PC-9 (cell line): Measurements from ENCODE around the gene CANX.
"Not testable (repeated sequence)": the region's sequence is repeated elsewhere in the genome, so short reads cannot be mapped to it uniquely, and the experiment has no call there.

ENCODE experiments used
- EZH2 ChIP-seq: fragments of 200-600 bp; sonication (generic); IDR thresholded peaks from 2 replicates; pipeline ENCODE4 v1.8.0; 2017; ENCODE audit warnings: antibody characterized with exemption, low read depth
- TF ChIP-seq, protein P1 (sequence below): fragments of 200-600 bp; sonication (generic); conservative IDR thresholded peaks from 2 replicates; pipeline ENCODE4 v1.6.1; 2017; ENCODE audit warnings: mixed run types, antibody characterized with exemption, mild to moderate bottlenecking, moderate library complexity

DNA sequence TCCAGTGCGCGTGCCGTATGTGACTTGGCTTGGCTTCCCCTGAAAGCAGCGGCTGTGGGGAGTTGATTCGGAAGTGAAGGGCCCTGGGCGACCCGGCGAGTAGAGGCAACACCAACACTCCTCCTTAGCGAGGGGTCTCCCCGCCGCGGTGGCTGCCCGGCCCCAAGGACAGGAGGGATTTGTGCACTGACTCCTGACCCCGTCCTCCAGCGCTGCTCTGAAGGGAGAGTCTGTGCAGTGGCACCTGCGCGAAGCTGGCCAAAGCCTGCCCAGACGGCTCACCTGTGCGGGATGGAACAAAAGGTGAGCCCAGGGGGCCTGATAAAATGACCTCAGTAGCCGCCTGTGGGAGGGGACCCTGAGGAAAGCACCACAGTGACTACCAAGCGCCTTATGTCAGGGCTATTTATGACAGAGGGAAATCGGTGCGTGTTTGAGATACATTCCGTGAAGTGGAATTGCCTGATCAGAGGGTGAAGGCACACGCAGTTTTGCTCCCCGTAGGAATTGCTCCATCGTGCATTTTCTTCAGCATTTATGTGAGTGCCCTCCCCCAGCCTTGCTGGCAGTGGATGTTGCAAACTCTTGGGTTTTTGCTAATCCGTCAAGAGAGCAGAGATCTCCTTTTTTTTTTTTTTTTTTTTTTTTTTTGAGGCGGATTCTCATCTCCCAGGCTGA lies 40.4 kb upstream of the CANX start:
- TF ChIP-seq, protein P1, sequence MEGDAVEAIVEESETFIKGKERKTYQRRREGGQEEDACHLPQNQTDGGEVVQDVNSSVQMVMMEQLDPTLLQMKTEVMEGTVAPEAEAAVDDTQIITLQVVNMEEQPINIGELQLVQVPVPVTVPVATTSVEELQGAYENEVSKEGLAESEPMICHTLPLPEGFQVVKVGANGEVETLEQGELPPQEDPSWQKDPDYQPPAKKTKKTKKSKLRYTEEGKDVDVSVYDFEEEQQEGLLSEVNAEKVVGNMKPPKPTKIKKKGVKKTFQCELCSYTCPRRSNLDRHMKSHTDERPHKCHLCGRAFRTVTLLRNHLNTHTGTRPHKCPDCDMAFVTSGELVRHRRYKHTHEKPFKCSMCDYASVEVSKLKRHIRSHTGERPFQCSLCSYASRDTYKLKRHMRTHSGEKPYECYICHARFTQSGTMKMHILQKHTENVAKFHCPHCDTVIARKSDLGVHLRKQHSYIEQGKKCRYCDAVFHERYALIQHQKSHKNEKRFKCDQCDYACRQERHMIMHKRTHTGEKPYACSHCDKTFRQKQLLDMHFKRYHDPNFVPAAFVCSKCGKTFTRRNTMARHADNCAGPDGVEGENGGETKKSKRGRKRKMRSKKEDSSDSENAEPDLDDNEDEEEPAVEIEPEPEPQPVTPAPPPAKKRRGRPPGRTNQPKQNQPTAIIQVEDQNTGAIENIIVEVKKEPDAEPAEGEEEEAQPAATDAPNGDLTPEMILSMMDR: not testable (repeated sequence)
- not testable (repeated sequence) for TF ChIP-seq EZH2
